ENCODE data around the gene PRM3.
"Not testable (repeated sequence)": the region's sequence is repeated elsewhere in the genome, so short reads cannot be mapped to it uniquely, and the experiment has no call there.

PRM3 gene

GRCh38 chr16:11299865-11300559 is 26.6 kb upstream of the PRM3 start:
- H3K9me3 ChIP-seq (ENCODE audit: low read length) = no peaks in the 10 kb centered on the region
- H3K27me3 ChIP-seq (ENCODE audit: insufficient read depth, low read length) = no peaks in the 10 kb centered on the region
- H3K4me1 ChIP-seq (ENCODE audit: insufficient read depth, low read length) = peaks cover 11% of the 10 kb centered on the region
- H2AFZ ChIP-seq (ENCODE audit: low read depth, low read length) = no peak overlapping the region
- no peak overlapping the region for H3K4me3 ChIP-seq (ENCODE audit: low read length)
- no peaks in the 10 kb centered on the region for H3K36me3 ChIP-seq (ENCODE audit: insufficient read depth, low read length)

GRCh38 chr16:11298950-11299547 is 25.6 kb upstream of the PRM3 start:
- not testable (repeated sequence) for H3K27me3 ChIP-seq (ENCODE audit: insufficient read depth, low read length); H3K9me3 ChIP-seq (ENCODE audit: low read length); H3K36me3 ChIP-seq (ENCODE audit: insufficient read depth, low read length); H2AFZ ChIP-seq (ENCODE audit: low read depth, low read length); H3K4me3 ChIP-seq (ENCODE audit: low read length)
- H3K4me1 ChIP-seq (ENCODE audit: insufficient read depth, low read length) = peaks cover 11% of the 10 kb centered on the region

- H2AFZ ChIP-seq (ENCODE audit: low read depth, low read length) = no peak overlapping the region
- no peaks in the 10 kb centered on the region for H3K36me3 ChIP-seq (ENCODE audit: insufficient read depth, low read length)
- H3K27me3 ChIP-seq (ENCODE audit: insufficient read depth, low read length) = no peaks in the 10 kb centered on the region
- peaks cover 11% of the 10 kb centered on the region for H3K4me1 ChIP-seq (ENCODE audit: insufficient read depth, low read length)
- H3K4me3 ChIP-seq (ENCODE audit: low read length) = no peak overlapping the region
- H3K9me3 ChIP-seq (ENCODE audit: low read length) = no peaks in the 10 kb centered on the region
These were observed 24.9 kb upstream of the PRM3 start for GRCh38 chr16:11298143-11298900.

- Histone ChIP-seq H3K27me3 (ENCODE audit: insufficient read depth, low read length) (no peaks in the 10 kb centered on the region), H3K4me1 (ENCODE audit: insufficient read depth, low read length) (peaks cover 11% of the 10 kb centered on the region), H3K4me3 (ENCODE audit: low read length) (no peak overlapping the region), H3K36me3 (ENCODE audit: insufficient read depth, low read length) (no peaks in the 10 kb centered on the region), H2AFZ (ENCODE audit: low read depth, low read length) (no peak overlapping the region), H3K9me3 (ENCODE audit: low read length) (no peaks in the 10 kb centered on the region)
These were observed 24.2 kb upstream of the PRM3 start for GRCh38 chr16:11297492-11298142.

GRCh38 chr16:11296706-11297491 is 23.5 kb upstream of the PRM3 start:
- Histone ChIP-seq H3K4me3 (ENCODE audit: low read length) (no peak overlapping the region), H3K27me3 (ENCODE audit: insufficient read depth, low read length) (no peaks in the 10 kb centered on the region), H3K9me3 (ENCODE audit: low read length) (no peaks in the 10 kb centered on the region), H3K36me3 (ENCODE audit: insufficient read depth, low read length) (no peaks in the 10 kb centered on the region), H2AFZ (ENCODE audit: low read depth, low read length) (no peak overlapping the region), H3K4me1 (ENCODE audit: insufficient read depth, low read length) (peaks cover 11% of the 10 kb centered on the region)

DNA sequence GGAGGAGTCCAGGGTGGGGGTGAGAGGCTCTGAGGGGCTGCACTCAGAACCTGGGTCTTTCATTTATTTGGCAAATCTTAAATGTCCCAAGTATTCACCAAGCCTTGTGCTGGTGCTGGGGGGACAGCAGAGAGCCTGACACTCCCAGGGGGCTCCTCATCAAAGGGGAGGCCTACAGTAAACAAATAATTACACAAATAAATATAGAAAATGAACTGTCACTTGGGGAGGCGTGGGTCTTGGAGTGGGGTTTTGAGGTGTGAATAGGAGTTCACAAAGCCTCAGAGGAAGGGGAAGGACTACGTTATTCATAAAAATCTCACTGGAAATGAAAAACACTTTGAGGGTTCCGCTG is 22.9 kb upstream of the PRM3 start:
- Histone ChIP-seq H3K4me1 (ENCODE audit: insufficient read depth, low read length) (peaks cover 11% of the 10 kb centered on the region), H3K4me3 (ENCODE audit: low read length) (no peak overlapping the region), H2AFZ (ENCODE audit: low read depth, low read length) (no peak overlapping the region), H3K36me3 (ENCODE audit: insufficient read depth, low read length) (no peaks in the 10 kb centered on the region), H3K27me3 (ENCODE audit: insufficient read depth, low read length) (no peaks in the 10 kb centered on the region), H3K9me3 (ENCODE audit: low read length) (no peaks in the 10 kb centered on the region)

DNA sequence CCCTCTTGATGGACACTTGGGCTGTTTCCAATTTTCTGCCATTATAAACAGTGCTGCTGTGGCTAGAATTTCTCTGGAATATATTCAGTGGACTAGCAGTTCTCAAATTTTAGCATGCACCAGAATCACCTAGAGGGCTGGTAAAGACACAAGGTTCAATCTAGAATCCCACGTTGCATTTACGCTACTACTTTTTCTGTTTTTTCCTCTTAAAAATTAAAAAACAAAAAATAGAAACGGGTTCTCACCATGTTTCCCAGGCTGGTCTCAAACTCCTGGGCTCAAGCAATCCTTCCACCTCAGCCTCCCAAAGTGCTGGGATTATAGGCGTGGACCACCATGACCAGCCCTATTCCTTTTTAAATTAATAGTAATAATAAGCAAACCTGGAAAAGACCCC is 22.2 kb upstream of the PRM3 start:
- no peaks in the 10 kb centered on the region for H3K27me3 ChIP-seq (ENCODE audit: insufficient read depth, low read length)
- H3K4me1 ChIP-seq (ENCODE audit: insufficient read depth, low read length) = peaks cover 11% of the 10 kb centered on the region
- no peak overlapping the region for H3K4me3 ChIP-seq (ENCODE audit: low read length)
- H3K36me3 ChIP-seq (ENCODE audit: insufficient read depth, low read length) = no peaks in the 10 kb centered on the region
- no peak overlapping the region for H2AFZ ChIP-seq (ENCODE audit: low read depth, low read length)
- no peaks in the 10 kb centered on the region for H3K9me3 ChIP-seq (ENCODE audit: low read length)

DNA sequence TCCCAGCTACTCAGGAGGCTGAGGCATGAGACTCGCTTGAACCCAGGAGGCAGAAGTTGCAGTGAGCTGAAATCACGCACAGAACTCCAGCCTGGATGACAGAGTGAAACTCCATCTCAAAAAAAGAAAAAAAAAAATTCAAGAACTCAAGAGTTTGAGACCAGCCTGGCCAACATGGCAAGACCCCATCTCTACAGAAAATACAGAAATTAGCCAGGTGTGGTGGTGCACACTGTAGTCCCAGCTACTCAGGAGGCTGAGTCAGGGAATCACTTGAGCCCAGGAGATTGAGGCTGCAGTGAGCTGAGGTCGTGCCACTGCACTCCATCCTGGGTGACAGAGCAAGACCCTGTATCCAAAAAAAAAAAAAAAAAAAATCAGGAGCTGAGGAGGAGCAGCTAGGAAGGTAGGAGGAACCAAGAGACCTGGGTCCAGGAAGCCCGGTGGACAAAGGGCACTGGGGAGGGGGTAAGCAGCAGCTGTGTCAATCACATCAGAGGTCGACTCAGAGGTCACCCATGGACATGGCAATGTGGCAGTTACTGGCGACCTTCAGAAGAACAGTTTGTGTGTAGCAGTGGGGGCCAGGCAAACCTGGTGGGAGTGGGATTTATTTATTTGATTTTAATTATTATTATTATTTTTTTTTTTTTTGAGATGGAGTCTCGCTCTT is 18.8 kb upstream of the PRM3 start:
- no peak overlapping the region for H3K4me3 ChIP-seq (ENCODE audit: low read length)
- no peak overlapping the region for H2AFZ ChIP-seq (ENCODE audit: low read depth, low read length)
- no peaks in the 10 kb centered on the region for H3K9me3 ChIP-seq (ENCODE audit: low read length)
- H3K27me3 ChIP-seq (ENCODE audit: insufficient read depth, low read length) = no peaks in the 10 kb centered on the region
- H3K4me1 ChIP-seq (ENCODE audit: insufficient read depth, low read length) = peaks cover 3% of the 10 kb centered on the region
- no peaks in the 10 kb centered on the region for H3K36me3 ChIP-seq (ENCODE audit: insufficient read depth, low read length)

DNA sequence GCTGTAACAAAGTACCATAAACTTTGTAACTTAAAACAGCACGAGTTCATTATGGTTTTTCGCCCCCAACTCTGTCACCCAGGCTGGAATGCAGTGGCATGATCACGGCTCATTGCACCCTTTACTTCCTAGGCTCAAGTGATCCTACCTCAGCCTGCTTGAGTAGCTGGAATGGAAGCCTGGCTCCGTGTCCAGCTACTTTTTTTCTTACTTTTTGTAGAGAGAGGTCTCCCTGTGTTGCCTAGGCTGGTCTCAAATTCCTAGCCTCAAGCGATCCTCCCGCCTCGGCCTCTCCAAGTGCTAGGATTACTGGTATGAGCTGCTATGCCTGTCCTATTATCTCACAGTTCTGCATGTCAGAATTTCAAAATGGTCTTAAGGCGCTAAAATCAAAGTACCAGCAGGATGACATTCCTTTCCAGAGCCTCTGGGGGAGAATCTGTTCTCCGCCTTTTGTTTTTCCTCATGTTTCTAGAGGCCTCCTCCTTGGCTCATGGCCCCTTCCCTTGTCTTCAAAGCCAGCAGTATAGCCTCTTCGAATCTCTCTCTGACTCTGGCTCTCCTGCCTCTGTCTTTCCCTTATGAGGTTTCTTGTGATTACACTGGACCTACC is 17.8 kb upstream of the PRM3 start:
- no peak overlapping the region for H3K4me3 ChIP-seq (ENCODE audit: low read length)
- H3K9me3 ChIP-seq (ENCODE audit: low read length) = no peaks in the 10 kb centered on the region
- H3K36me3 ChIP-seq (ENCODE audit: insufficient read depth, low read length) = no peaks in the 10 kb centered on the region
- no peak overlapping the region for H2AFZ ChIP-seq (ENCODE audit: low read depth, low read length)
- H3K27me3 ChIP-seq (ENCODE audit: insufficient read depth, low read length) = no peaks in the 10 kb centered on the region
- H3K4me1 ChIP-seq (ENCODE audit: insufficient read depth, low read length) = no peaks in the 10 kb centered on the region

GRCh38 chr16:11290102-11290893 is 16.9 kb upstream of the PRM3 start:
- no peak overlapping the region for H3K4me3 ChIP-seq (ENCODE audit: low read length)
- H2AFZ ChIP-seq (ENCODE audit: low read depth, low read length) = no peak overlapping the region
- no peaks in the 10 kb centered on the region for H3K4me1 ChIP-seq (ENCODE audit: insufficient read depth, low read length)
- no peaks in the 10 kb centered on the region for H3K9me3 ChIP-seq (ENCODE audit: low read length)
- H3K27me3 ChIP-seq (ENCODE audit: insufficient read depth, low read length) = no peaks in the 10 kb centered on the region
- no peaks in the 10 kb centered on the region for H3K36me3 ChIP-seq (ENCODE audit: insufficient read depth, low read length)

GRCh38 chr16:11289696-11290095 is 16.3 kb upstream of the PRM3 start:
- H2AFZ ChIP-seq (ENCODE audit: low read depth, low read length); H3K4me3 ChIP-seq (ENCODE audit: low read length); H3K9me3 ChIP-seq (ENCODE audit: low read length); H3K27me3 ChIP-seq (ENCODE audit: insufficient read depth, low read length); H3K36me3 ChIP-seq (ENCODE audit: insufficient read depth, low read length); H3K4me1 ChIP-seq (ENCODE audit: insufficient read depth, low read length): not testable (repeated sequence)
